Islet precursor cell (in vitro differentiated cells): ENCODE measurements around the gene GABRB2.
"Not testable (repeated sequence)": the region's sequence is repeated elsewhere in the genome, so short reads cannot be mapped to it uniquely, and the experiment has no call there.

ENCODE experiments used
- DNase-seq: peaks from one replicate; pipeline ENCODE4 v3.0.0-alpha.2; 2018

The GABRB2 gene

GRCh38 chr5:161385027-161385426, 161.5 kb downstream of the GABRB2 start:
- DNase-seq: no peak

- no peak for DNase-seq
These were observed 163.8 kb downstream of the GABRB2 start for GRCh38 chr5:161382685-161383084.

- DNase-seq: no peak
These were observed 166.0 kb downstream of the GABRB2 start for GRCh38 chr5:161380486-161380885.

GRCh38 chr5:161378701-161379100, 167.8 kb downstream of the GABRB2 start:
- no peak for DNase-seq

- DNase-seq: no peak
These were observed 170.5 kb downstream of the GABRB2 start for GRCh38 chr5:161376034-161376433.

GRCh38 chr5:161373345-161373707, 173.2 kb downstream of the GABRB2 start:
- no peak for DNase-seq

- no peak for DNase-seq
These were observed 173.7 kb downstream of the GABRB2 start for GRCh38 chr5:161372682-161373344.

GRCh38 chr5:161369022-161369421, 177.5 kb downstream of the GABRB2 start:
- DNase-seq: no peak

GRCh38 chr5:161358446-161358845, 188.1 kb downstream of the GABRB2 start:
- DNase-seq: no peak

- DNase-seq: no peak
These were observed 202.3 kb downstream of the GABRB2 start for GRCh38 chr5:161344234-161344633.

- no peak for DNase-seq
These were observed 203.6 kb downstream of the GABRB2 start for GRCh38 chr5:161342886-161343285.

- DNase-seq: no peak
These were observed 206.5 kb downstream of the GABRB2 start for GRCh38 chr5:161340012-161340411.

GRCh38 chr5:161333194-161333880, 213.2 kb downstream of the GABRB2 start:
- no peak for DNase-seq

GRCh38 chr5:161332343-161332742, 214.2 kb downstream of the GABRB2 start:
- DNase-seq: no peak

GRCh38 chr5:161314033-161314432, 232.5 kb downstream of the GABRB2 start:
- DNase-seq: no peak

GRCh38 chr5:161312882-161313281, 233.6 kb downstream of the GABRB2 start:
- DNase-seq: no peak

- no peak for DNase-seq
These were observed 234.6 kb downstream of the GABRB2 start for GRCh38 chr5:161311965-161312364.

- DNase-seq: no peak
These were observed 235.3 kb downstream of the GABRB2 start for GRCh38 chr5:161311146-161311708.

GRCh38 chr5:161306351-161306995, 240.1 kb downstream of the GABRB2 start:
- DNase-seq: no peak

- DNase-seq: no peak
These were observed 240.9 kb downstream of the GABRB2 start for GRCh38 chr5:161305601-161306000.

GRCh38 chr5:161302559-161302958, 244.0 kb downstream of the GABRB2 start:
- DNase-seq: no peak

- no peak for DNase-seq
These were observed 244.9 kb downstream of the GABRB2 start for GRCh38 chr5:161301586-161301985.

GRCh38 chr5:161299053-161299452, 247.5 kb downstream of the GABRB2 start:
- DNase-seq: no peak

GRCh38 chr5:161297388-161297787, 249.1 kb downstream of the GABRB2 start:
- not testable (repeated sequence) for DNase-seq
